HUES6 (cell line): ENCODE results near the gene LSP1.
"Not testable (repeated sequence)": the region's sequence is repeated elsewhere in the genome, so short reads cannot be mapped to it uniquely, and the experiment has no call there.

ENCODE experiments used
- H3K27ac ChIP-seq: 2 replicates; pipeline ENCODE4 v1.7.0; 2013; ENCODE audit warnings: low read depth, mild to moderate bottlenecking, low read length, inconsistent platforms
- H3K27me3 ChIP-seq: 2 replicates; pipeline ENCODE4 v1.6.1; 2013; ENCODE audit warnings: low read length; ENCODE audit not compliant: control insufficient read depth, insufficient read depth
- H3K36me3 ChIP-seq: 2 replicates; pipeline ENCODE4 v1.6.1; 2013; ENCODE audit warnings: low read length; ENCODE audit not compliant: control insufficient read depth, insufficient read depth
- H3K4me1 ChIP-seq: 2 replicates; pipeline ENCODE4 v1.6.1; 2013; ENCODE audit warnings: low read length; ENCODE audit not compliant: control insufficient read depth, insufficient read depth
- H3K4me3 ChIP-seq: 2 replicates; pipeline ENCODE4 v1.5.1; 2013; ENCODE audit warnings: low read depth, low read length
- H3K9ac ChIP-seq: one replicate; pipeline ENCODE4 v1.6.1; 2013; ENCODE audit warnings: mild to moderate bottlenecking, low read length
- H3K9me3 ChIP-seq: 2 replicates; pipeline ENCODE4 v1.6.1; 2013; ENCODE audit warnings: low read depth, low read length; ENCODE audit not compliant: control insufficient read depth, insufficient read depth

LSP1 gene

GRCh38 chr11:1852877-1853276 lies at the start of gene LSP1:
Gene LSP1 (plus strand): TSS chr11:1853084. CDS start chr11:1853145, 61 bp downstream.
- H3K27me3 ChIP-seq: no peaks in the 10 kb centered on the region; the same call in 1 of the 2 replicates
- H3K4me3 ChIP-seq: no peak within 1 kb of the TSS
- no peak within 1 kb of the TSS for H3K27ac ChIP-seq
- H3K4me1 ChIP-seq: no peaks in the 10 kb centered on the region; the same call in 1 of the 2 replicates
- no peaks in the 10 kb centered on the region for H3K9me3 ChIP-seq
- no peak within 1 kb of the TSS for H3K9ac ChIP-seq
- H3K36me3 ChIP-seq: no peaks in the 10 kb centered on the region

- Histone ChIP-seq H3K27ac (no peak overlapping the region), H3K4me1 (0 out of 2 replicates have a peak, but pooled peaks cover 2% of the 10 kb centered on the region), H3K9me3 (no peaks in the 10 kb centered on the region), H3K4me3 (no peak overlapping the region), H3K9ac (no peak overlapping the region), H3K27me3 (no peaks in the 10 kb centered on the region), H3K36me3 (no peaks in the 10 kb centered on the region)
These were observed 49.6 kb upstream of the LSP1 start for GRCh38 chr11:1803246-1803645.

- H3K36me3 ChIP-seq, H3K9me3 ChIP-seq, H3K4me3 ChIP-seq, H3K4me1 ChIP-seq, H3K9ac ChIP-seq, H3K27ac ChIP-seq, H3K27me3 ChIP-seq: not testable (repeated sequence)
These were observed 48.9 kb upstream of the LSP1 start for GRCh38 chr11:1803835-1804519.

- Histone ChIP-seq H3K9me3 (no peaks in the 10 kb centered on the region), H3K4me3 (no peak overlapping the region), H3K27me3 (no peaks in the 10 kb centered on the region), H3K27ac (no peak overlapping the region), H3K9ac (no peak overlapping the region), H3K36me3 (no peaks in the 10 kb centered on the region), H3K4me1 (0 out of 2 replicates have a peak, but pooled peaks cover 2% of the 10 kb centered on the region)
These were observed 47.4 kb upstream of the LSP1 start for GRCh38 chr11:1805525-1805924.

- H3K27ac ChIP-seq: no peak overlapping the region
- no peak overlapping the region for H3K9ac ChIP-seq
- H3K4me1 ChIP-seq: 0 out of 2 replicates have a peak, but pooled peaks cover 2% of the 10 kb centered on the region
- no peaks in the 10 kb centered on the region for H3K36me3 ChIP-seq
- H3K9me3 ChIP-seq: peaks cover 5% of the 10 kb centered on the region; the same call in 1 of the 2 replicates
- no peaks in the 10 kb centered on the region for H3K27me3 ChIP-seq
- H3K4me3 ChIP-seq: no peak overlapping the region
These were observed 45.5 kb upstream of the LSP1 start for GRCh38 chr11:1807264-1807995.

- no peak overlapping the region for H3K27ac ChIP-seq
- H3K9me3 ChIP-seq: peaks cover 5% of the 10 kb centered on the region; the same call in 1 of the 2 replicates
- no peak overlapping the region for H3K9ac ChIP-seq
- H3K4me1 ChIP-seq: no peaks in the 10 kb centered on the region
- no peaks in the 10 kb centered on the region for H3K27me3 ChIP-seq
- no peak overlapping the region for H3K4me3 ChIP-seq
- no peaks in the 10 kb centered on the region for H3K36me3 ChIP-seq
These were observed 42.1 kb upstream of the LSP1 start for GRCh38 chr11:1810761-1811160.

- Histone ChIP-seq H3K4me3 (no peak overlapping the region), H3K9ac (no peak overlapping the region), H3K36me3 (no peaks in the 10 kb centered on the region), H3K27me3 (no peaks in the 10 kb centered on the region), H3K4me1 (no peaks in the 10 kb centered on the region), H3K27ac (no peak overlapping the region), H3K9me3 (peaks cover 5% of the 10 kb centered on the region; the same call in 1 of the 2 replicates)
These were observed 40.6 kb upstream of the LSP1 start for GRCh38 chr11:1812274-1812673.

- H3K36me3 ChIP-seq: no peaks in the 10 kb centered on the region
- no peaks in the 10 kb centered on the region for H3K4me1 ChIP-seq
- peaks cover 7% of the 10 kb centered on the region; the same call in 1 of the 2 replicates for H3K9me3 ChIP-seq
- H3K4me3 ChIP-seq: no peak overlapping the region
- no peaks in the 10 kb centered on the region for H3K27me3 ChIP-seq
- H3K27ac ChIP-seq: no peak overlapping the region
- H3K9ac ChIP-seq: no peak overlapping the region
These were observed 40.1 kb upstream of the LSP1 start for GRCh38 chr11:1812801-1813200.

GRCh38 chr11:1813356-1813755 lies 39.5 kb upstream of the LSP1 start:
- not testable (repeated sequence) for H3K27ac ChIP-seq, H3K36me3 ChIP-seq, H3K4me1 ChIP-seq, H3K27me3 ChIP-seq, H3K9ac ChIP-seq, H3K4me3 ChIP-seq
- H3K9me3 ChIP-seq: peaks cover 11% of the 10 kb centered on the region; the same call in 1 of the 2 replicates

GRCh38 chr11:1814691-1815090 lies 38.2 kb upstream of the LSP1 start:
- H3K9ac ChIP-seq: no peak overlapping the region
- peaks cover 22% of the 10 kb centered on the region for H3K9me3 ChIP-seq
- no peak overlapping the region for H3K4me3 ChIP-seq
- no peak overlapping the region for H3K27ac ChIP-seq
- H3K4me1 ChIP-seq: no peaks in the 10 kb centered on the region
- H3K27me3 ChIP-seq: no peaks in the 10 kb centered on the region
- H3K36me3 ChIP-seq: no peaks in the 10 kb centered on the region

GRCh38 chr11:1815311-1815710 lies 37.6 kb upstream of the LSP1 start:
- no peak overlapping the region for H3K27ac ChIP-seq
- no peaks in the 10 kb centered on the region for H3K27me3 ChIP-seq

More at GRCh38 chr11:1815311-1815710, 37.6 kb upstream of the LSP1 start:
- H3K36me3 ChIP-seq: no peaks in the 10 kb centered on the region
- peaks cover 22% of the 10 kb centered on the region for H3K9me3 ChIP-seq
- H3K4me1 ChIP-seq: no peaks in the 10 kb centered on the region
- no peak overlapping the region for H3K4me3 ChIP-seq
- H3K9ac ChIP-seq: no peak overlapping the region
